GM18951 (cell line): ENCODE data around the gene HOXA6.

ENCODE experiments used
- POLR2A ChIP-seq: IDR thresholded peaks from 4 replicates; pipeline ENCODE4 v1.6.1; 2011; ENCODE audit warnings: mild to moderate bottlenecking; ENCODE audit not compliant: insufficient read length, insufficient read depth; ENCODE audit errors: extremely low read depth
- in situ Hi-C: fragments of 300-500 bp; cut with MboI; formaldehyde crosslinking; loops from one replicate; pipeline ENCODE4 v1.12.0; 2022; ENCODE audit warnings: low sequenced_read_pairs, mixed read lengths, inconsistent platforms; ENCODE audit not compliant: unreplicated experiment

The HOXA6 gene

DNA sequence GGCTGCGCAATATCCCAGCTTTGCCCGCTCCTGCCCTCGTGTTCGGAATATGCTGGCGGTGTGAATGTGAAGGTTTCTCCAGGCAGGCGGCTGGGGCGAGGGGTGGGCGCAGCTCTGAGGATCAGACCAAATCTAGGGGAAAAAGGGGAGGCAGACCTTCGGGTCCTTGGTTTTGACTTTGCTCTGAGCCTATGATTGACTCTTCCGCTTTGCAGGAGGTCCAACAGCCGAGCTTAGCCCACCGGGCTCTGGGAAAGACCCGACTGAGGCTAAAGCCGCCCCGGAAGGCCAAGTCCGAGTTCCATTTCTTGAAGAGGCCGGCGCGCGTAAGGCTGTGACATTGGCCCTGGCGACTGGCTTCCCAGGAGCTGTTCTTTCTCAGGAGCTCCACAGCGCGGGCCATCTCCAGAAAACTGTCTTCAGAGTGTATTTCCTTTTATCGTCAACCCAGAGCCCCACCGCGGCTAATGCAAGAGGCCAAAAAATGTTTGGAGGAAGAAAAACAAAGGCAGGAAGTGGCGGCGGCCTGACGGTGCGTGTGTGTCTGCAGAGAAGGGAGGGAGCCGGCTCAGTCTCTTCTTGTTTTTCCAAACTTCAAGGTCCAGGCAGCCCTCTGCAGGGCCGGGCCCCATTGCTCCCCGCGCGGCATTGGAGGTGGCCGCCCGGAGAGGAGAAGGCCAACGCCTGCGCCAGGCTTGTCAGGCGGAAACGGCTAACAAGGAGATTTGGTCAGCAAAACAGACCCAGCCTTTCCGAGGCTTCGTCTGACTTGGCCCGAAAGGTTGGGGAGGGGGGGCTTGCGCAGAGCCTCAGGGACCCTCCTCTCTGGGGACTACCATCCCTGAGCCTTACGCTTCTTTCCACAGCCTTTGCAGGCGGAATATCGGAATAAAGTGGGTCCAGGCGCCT lies 41.1 kb upstream of the HOXA6 start:
- in situ Hi-C loops = no loop called here
- TF ChIP-seq POLR2A = no peak

DNA sequence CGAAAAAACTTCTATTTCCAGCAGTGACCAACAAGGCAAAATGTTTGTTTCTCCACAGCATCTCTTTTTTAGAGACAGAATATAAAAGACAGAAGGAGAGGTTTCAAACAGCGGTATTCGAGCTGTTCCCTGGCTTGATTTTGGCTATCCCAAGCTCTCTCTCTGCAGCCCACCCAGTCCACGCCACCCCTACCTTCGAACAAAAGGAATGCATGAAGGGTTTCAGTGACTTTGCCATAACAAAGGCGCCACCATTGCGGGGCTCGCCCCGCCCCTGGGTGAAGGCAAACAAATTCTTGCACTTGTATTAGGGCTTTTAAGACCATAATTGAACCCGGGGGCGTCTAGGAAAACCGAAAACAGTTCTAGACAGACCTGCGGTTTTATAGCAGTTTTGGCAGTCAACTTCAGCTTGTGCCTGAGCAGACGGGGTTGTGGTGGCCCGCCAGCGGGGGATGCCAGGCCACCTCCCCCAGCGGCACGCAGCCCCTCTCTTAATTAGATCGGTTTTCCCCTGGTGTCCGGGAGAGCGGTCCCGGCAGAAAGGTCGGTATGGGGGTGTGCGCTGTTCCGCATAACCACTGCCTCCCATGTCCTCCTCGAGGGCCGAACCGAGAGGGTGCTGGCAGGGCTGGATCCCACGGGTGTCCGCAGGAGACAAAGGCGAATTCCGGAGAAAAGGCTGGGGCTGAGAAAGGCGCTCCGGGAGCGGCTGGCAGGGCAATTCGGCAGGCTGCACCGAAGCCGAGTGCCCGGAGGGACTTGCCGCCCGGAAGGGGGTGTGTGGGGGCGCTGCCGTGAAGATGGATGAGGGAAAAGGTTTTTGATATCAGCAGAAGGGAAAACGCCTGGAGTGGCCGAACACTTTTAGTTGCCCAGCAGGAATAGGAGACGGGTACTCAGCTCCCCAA lies 40.2 kb upstream of the HOXA6 start:
- in situ Hi-C loops = no loop called here
- no peak for TF ChIP-seq POLR2A

DNA sequence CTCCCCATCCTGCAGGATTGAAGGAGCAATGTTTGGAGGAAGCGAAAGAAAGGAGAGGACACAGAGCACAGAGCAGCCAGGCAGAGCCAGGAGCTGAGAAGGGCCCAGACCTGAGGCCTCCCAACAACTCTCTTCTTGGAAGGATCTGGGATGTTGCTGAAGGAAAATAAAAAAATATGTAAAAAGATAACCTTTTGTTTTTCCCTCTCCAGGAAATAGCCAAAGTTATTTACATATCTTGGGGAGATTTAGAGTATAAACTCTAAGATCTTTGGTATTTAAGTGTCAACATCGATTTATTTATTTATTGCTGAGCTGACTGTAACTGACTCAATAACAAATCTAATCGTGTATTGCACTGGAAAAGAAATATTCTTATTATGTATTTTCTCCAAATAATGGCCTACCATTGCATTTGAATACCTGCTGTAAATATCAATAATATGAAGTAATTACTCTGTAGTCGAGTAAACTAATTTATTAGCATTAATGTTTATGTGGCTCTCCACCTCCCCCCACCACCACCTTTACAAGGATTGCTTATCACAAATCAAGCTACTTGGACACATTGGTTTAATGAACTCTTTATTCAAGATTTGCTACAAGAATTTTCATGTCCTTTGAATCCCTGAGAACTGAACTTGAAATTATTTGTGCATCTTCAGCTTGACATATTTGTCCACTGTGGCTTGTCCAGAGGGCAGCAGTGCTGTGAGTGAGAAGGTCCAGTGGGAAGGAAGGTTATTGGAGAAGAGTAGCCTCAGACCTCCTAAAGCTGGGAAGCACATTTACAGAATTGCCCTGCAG lies 39.3 kb upstream of the HOXA6 start:
- in situ Hi-C loops = no loop called here
- no peak for TF ChIP-seq POLR2A

DNA sequence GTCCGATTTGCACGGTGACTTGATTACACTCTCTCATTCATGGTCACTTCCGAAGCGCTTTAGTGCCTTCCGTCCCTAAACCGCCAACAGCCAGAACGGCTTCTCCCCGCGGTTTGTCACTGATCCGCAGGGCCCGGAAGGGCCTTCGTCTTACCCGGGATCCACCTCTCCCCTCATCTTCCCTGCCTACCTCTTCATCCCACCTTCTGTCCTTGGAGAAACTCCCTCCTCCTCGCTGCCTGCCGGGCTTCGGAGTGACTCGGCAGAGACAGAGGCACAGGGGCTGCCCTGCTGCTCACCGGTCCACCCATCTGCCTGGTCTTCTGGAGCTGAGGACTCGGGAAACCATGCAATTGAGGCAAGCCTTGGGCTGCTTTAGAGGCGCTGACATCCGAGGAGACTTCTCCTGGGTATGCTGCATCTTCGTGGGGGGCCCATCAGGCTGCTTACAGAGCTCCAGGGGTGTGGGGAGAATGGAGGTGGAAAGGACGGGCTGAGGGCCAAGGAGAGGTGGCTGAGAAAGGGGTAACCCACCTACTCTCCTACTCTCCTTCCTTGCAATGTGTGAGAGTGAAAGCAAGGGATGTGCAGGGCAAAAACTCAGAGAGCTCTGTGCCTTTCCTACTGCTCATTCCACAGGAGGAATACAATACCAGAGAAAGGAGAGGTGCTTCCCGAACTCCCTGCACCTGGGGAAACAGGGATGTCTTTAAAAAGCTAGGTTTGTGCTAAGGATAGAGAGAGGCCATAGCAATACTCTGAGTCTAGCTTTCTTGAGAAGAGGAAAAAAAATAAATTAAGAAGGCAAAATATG lies 38.5 kb upstream of the HOXA6 start:
- no peak for TF ChIP-seq POLR2A
- in situ Hi-C loops = no loop called here

DNA sequence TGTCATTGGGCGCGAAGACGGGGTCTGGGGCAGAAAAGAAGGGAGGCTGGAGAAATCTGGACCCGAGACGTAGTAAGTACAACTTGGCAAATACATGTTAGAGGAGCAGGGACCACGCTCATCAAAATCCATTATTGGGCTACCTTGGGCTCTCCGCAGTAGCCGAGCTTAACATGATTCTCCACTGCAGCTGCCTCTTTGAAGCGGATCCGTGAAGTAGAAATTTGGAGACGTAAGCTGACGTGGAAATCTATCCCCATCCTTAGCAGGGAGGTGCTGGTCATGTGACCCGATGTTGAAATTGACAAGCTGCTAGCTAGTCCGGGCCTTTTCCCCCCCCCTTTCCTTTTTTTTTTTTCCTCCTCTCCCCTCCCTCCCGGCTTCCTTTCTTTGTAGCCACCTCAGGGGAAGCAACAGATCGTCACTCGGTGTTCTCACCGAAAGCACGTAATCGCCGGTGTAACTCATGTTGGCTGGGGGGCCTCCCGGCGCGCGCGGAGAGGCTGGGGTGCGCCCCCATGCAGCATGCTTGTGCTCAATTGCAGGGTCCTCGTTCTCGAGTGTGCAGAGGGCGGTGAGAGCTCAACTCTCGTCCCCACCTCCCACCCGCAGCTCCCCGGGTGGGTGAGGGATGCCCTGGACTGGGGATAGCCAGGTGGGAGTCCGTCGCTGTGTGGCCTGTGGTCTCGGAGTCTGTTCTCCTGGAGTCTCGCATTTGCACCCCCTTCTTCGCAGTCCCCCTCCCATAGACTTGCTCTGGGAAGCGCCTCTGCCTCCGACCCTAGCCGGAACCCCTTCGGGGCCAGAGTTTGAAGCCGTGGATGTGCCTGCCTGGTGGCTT lies 37.7 kb upstream of the HOXA6 start, which contains the start of gene HOXA11:
HOXA11 (minus strand) TSS at position 220 of the 841 bp plus-strand sequence; CDS start at position 132, 88 bp downstream.
- in situ Hi-C loops = no loop called here
- TF ChIP-seq POLR2A = no peak

DNA sequence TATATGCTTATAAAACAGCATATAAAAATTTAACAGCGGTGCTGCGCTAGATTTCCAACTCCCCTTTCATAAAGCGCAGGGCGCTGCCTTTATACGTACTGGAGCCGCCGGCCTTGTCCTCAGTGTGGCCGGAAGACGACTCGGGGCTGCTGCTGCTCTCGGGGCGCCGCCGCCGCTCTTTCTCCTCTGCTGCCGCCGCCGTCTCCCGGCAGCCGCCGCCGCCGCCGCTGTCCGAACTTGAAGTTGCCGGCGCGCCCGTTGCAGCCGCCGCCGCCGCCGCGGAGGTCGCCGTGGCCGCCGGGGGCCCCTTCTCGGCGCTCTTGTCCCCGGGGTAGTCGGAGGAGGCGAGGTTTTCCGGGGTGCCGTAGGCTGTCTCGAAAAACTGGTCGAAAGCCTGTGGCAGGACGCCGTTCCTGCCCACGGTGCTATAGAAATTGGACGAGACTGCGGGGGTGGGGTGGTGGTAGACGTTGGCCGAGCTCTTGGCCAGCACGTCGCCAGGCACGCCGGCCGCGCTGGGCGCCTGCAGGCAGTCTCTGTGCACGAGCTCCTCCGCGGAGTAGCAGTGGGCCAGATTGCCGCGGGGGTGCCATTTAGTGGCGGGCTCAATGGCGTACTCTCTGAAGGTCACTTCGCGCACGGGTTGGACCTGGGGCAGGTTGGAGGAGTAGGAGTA lies 36.9 kb upstream of the HOXA6 start:
- TF ChIP-seq POLR2A = no peak
- in situ Hi-C loops = no loop called here

DNA sequence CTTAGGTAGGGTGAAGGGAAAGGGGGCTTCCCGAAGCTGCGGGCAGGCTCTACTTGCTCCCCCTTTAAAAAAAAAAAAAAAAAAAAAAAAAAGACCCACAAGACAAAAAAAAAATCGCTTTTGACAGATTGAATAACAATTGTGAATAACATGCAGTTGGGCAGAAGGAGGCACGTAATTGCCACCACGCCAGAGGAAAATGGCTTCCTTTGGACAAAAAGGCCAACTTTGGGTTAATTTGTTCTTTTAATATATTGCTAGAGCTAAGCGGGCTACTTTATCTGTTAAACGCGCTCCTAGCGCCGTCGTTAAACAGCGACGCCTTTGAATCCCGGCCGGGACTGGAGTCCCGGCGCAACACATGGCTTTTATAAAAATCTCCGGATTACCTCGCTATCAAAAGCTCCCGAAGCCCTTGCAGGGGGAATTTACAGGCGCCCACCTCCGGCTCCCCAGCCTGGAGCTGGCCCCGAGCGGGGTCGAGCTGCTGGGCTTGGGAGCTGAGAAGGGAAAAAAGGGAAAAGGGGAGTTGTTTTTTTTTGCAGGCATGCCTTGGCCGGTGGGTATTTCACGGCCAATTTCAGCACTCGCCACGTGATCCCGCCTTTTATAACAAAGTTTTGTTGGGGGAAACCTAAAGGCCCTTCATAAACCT lies 36.2 kb upstream of the HOXA6 start:
- TF ChIP-seq POLR2A = no peak
- in situ Hi-C loops = no loop called here

DNA sequence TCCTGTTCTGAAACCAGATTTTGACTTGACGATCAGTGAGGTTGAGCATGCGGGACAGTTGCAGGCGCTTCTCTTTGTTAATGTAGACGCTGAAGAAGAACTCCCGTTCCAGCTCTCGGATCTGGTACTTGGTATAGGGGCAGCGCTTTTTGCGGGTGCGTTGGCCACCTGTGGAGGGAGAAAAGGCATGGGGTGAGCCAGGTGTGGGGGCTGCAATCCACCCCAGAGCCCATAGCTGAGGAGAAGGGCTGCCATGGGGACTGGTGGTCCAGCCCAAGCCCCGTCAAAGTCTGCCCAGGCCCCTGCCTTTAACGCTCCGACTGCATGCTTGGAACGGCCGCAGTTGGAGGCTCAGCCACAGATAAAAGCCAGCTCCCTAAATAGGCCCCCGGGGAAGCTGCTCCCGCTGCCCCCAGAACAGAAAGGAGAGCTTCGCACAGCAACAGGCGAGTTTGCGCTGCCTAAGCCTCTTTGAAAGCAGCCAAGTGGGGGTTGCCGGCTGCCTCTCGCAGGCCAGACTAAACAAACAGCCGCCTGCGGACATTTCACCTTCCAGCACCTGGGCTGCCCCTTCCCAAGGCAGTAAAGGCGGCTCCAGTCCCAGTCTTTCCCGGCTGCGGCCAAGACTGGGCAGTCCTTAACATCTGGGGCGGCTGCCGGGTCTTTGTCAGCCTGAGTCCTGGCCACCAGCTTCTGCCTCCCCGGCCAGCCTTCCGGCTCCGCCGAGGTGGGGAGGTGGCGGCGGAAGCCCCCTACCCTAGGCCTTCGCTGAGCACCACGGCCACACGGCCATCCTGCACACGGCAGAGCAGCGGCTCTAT lies 35.5 kb upstream of the HOXA6 start:
- TF ChIP-seq POLR2A = no peak
- in situ Hi-C loops = no loop called here

DNA sequence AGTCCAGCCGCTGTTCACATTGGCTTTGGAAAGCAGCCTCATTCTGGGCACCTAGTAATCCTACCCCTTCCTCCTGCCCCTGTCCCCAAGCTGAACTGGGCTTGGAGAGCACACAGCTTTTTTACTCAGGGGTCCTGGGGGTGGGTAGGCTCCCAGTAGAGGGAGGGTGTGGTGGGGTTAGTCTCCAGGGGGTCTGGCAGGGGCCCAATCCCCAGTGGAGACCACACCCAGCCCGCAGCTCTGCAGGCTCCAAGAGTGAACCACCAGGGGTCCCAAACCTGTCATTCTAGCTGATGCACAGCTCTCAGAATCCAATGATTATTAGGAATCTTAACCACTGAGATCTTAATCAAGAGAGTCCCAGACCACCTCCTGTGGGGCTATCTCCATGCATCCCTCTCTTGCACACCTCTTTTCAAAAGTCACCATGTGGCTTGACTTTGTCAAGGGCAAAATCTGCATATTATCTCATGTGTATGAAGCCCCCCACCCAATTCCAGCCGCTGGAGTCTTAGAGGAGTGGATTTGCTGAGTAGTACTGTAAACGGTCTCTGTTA lies 34.8 kb upstream of the HOXA6 start:
- TF ChIP-seq POLR2A = no peak
- in situ Hi-C loops = no loop called here
